HL-60 (cell line): Measurements from ENCODE around the gene PPP1R9A.

ENCODE experiments used
- DNase-seq, 2 experiments: peaks; one replicate each; pipeline ENCODE4 v3.0.0-alpha.2; 2010 to 2020; ENCODE audit warnings: low read depth in 1 of 2, low spot score in 1 of 2
- H3K27ac ChIP-seq: fragments of 250-450 bp; sonication (Bioruptor Pico); replicated peaks from 2 replicates; pipeline ENCODE4 v1.5.1; 2020; ENCODE audit warnings: mild to moderate bottlenecking, moderate library complexity
- H3K27me3 ChIP-seq: fragments of 250-450 bp; sonication (Bioruptor Pico); 2 replicates; pipeline ENCODE4 v1.5.1; 2021; ENCODE audit warnings: mild to moderate bottlenecking, moderate library complexity; ENCODE audit not compliant: insufficient read depth, poor library complexity, severe bottlenecking
- H3K4me3 ChIP-seq: replicated peaks from 2 replicates; pipeline ENCODE4 v1.5.1; 2011; ENCODE audit warnings: mild to moderate bottlenecking, control low read depth, low read length; ENCODE audit not compliant: insufficient read depth
- CTCF ChIP-seq: IDR thresholded peaks from one replicate; pipeline ENCODE4 v1.5.1; 2011; ENCODE audit warnings: low read length, control low read depth, inconsistent platforms; ENCODE audit not compliant: insufficient read depth
- GABPA ChIP-seq: IDR thresholded peaks from 2 replicates; pipeline ENCODE4 v1.6.1; 2012; ENCODE audit warnings: low read depth
- POLR2AphosphoS5 ChIP-seq: IDR thresholded peaks from 2 replicates; pipeline ENCODE4 v1.6.1; 2012; ENCODE audit warnings: low read depth
- REST ChIP-seq: IDR thresholded peaks from 2 replicates; pipeline ENCODE4 v1.6.1; 2012; ENCODE audit warnings: low read depth; ENCODE audit not compliant: insufficient replicate concordance
- SPI1 ChIP-seq: IDR thresholded peaks from 2 replicates; pipeline ENCODE4 v1.6.1; 2012; ENCODE audit warnings: low read depth, mild to moderate bottlenecking, borderline replicate concordance

PPP1R9A gene

GRCh38 chr7:94874036-94874785, 33.2 kb upstream of the PPP1R9A start:
- no peak for DNase-seq
- Histone ChIP-seq H3K4me3 (no peak overlapping the region), H3K27ac (no peak overlapping the region), H3K27me3 (no peaks in the 10 kb centered on the region)
- TF ChIP-seq SPI1 (no peak), CTCF (no peak), REST (no peak), GABPA (no peak), POLR2AphosphoS5 (no peak)

- H3K27ac ChIP-seq, result no peak overlapping the region
Measured at GRCh38 chr7:94875201-94875600, 32.2 kb upstream of the PPP1R9A start.

More at GRCh38 chr7:94875201-94875600, 32.2 kb upstream of the PPP1R9A start:
- Histone ChIP-seq H3K27me3 (no peaks in the 10 kb centered on the region), H3K4me3 (no peak overlapping the region)
- no peak for DNase-seq
- TF ChIP-seq REST (no peak), SPI1 (no peak), POLR2AphosphoS5 (no peak), GABPA (no peak), CTCF (no peak)
